HepG2 (cell line): ENCODE measurements around the gene ARHGEF39. TPM values are rescaled to one million over a fixed set of nuclear protein-coding genes. Genes with fewer than 3 reads are reported as not detected.

Experiments
- CEBPB ChIP-seq: IDR thresholded peaks from 2 replicates; pipeline ENCODE4 v1.6.1; 2011; ENCODE audit warnings: low read depth, low read length, improper control_type of control experiment, borderline replicate concordance
- FIP1L1 ChIP-seq: fragments of 200-400 bp; formaldehyde crosslinking; IDR thresholded peaks from 2 replicates; pipeline ENCODE4 v1.6.1; 2018; ENCODE audit warnings: low read depth, mild to moderate bottlenecking, low read length, moderate library complexity, borderline replicate concordance; ENCODE audit not compliant: insufficient read depth
- MEF2D ChIP-seq: sonication (generic); formaldehyde crosslinking; IDR thresholded peaks from 2 replicates; pipeline ENCODE4 v1.5.1; 2020; ENCODE audit warnings: mild to moderate bottlenecking, missing genetic modification reagents
- PHF21A ChIP-seq: sonication (generic); formaldehyde crosslinking; IDR thresholded peaks from 2 replicates; pipeline ENCODE4 v1.5.0; 2020; ENCODE audit warnings: mild to moderate bottlenecking, missing genetic modification reagents
- RARA ChIP-seq: IDR thresholded peaks from 2 replicates; pipeline ENCODE4 v1.6.1; 2016; ENCODE audit warnings: missing genetic modification reagents, missing compliant biosample characterization
- ZNF136 ChIP-seq: sonication (generic); formaldehyde crosslinking; IDR thresholded peaks from 2 replicates; pipeline ENCODE4 v1.8.1; 2022; ENCODE audit warnings: low read depth, mild to moderate bottlenecking, moderate library complexity, missing genetic modification reagents
- ZNF274 ChIP-seq: sonication (generic); formaldehyde crosslinking; IDR thresholded peaks from 2 replicates; pipeline ENCODE4 v1.5.1; 2020; ENCODE audit warnings: mild to moderate bottlenecking, missing genetic modification reagents
- ZNF282 ChIP-seq: fragments of 450-650 bp; IDR thresholded peaks from 2 replicates; pipeline ENCODE4 v1.6.1; 2018; ENCODE audit not compliant: partially characterized antibody
- ZNF589 ChIP-seq: sonication (generic); formaldehyde crosslinking; conservative IDR thresholded peaks from 2 replicates; pipeline ENCODE4 v1.8.0; 2022; ENCODE audit warnings: mild to moderate bottlenecking, moderate library complexity, missing genetic modification reagents
- ZNF674 ChIP-seq: sonication (generic); formaldehyde crosslinking; IDR thresholded peaks from 2 replicates; pipeline ENCODE4 v1.5.0; 2020; ENCODE audit warnings: low read depth, mild to moderate bottlenecking, missing genetic modification reagents
- ZNF841 ChIP-seq: sonication (generic); formaldehyde crosslinking; IDR thresholded peaks from 2 replicates; pipeline ENCODE4 v1.8.1; 2023; ENCODE audit warnings: missing genetic modification reagents, borderline replicate concordance
- ZSCAN25 ChIP-seq: sonication (generic); formaldehyde crosslinking; IDR thresholded peaks from 2 replicates; pipeline ENCODE4 v1.8.0; 2022; ENCODE audit warnings: mild to moderate bottlenecking, missing genetic modification reagents
- polyA plus RNA-seq, 8 experiments: library from polyadenylated mRNA; depleted of rRNA in 3 of 8; stranded (reverse) in 7 of 8; unstranded in 1 of 8; fragments of >200 nt; fragmentation: Illumina TruSeq in 4 of 8; extraction: Trizol in 4 of 8; gene quantifications; 2 replicates each; pipeline versions ENCODE4 v1.2.1 to v1.2.3, GENCODE V29; 2011 to 2016; ENCODE audit warnings: low read depth in 4 of 8, missing spikeins in 1 of 8, mixed read lengths in 1 of 8; ENCODE audit not compliant: insufficient read depth in 1 of 8
- total RNA-seq, 5 experiments: library from RNA; depleted of rRNA; stranded (reverse); fragments of >200 nt; fragmentation: Illumina TruSeq; extraction: Trizol; gene quantifications; 2 replicates each; pipeline ENCODE4 v1.2.3, GENCODE V29; 2016; ENCODE audit warnings: low read depth in 1 of 5
- TF ChIP-seq, protein P1 (sequence below): sonication (generic); formaldehyde crosslinking; IDR thresholded peaks from 2 replicates; pipeline ENCODE4 v1.4.0; 2020; ENCODE audit warnings: mild to moderate bottlenecking, missing genetic modification reagents, borderline replicate concordance
- TF ChIP-seq, protein P2 (sequence below): sonication (generic); formaldehyde crosslinking; conservative IDR thresholded peaks from 2 replicates; pipeline ENCODE4 v1.4.0; 2020; ENCODE audit warnings: missing genetic modification reagents
- TF ChIP-seq, protein P3 (sequence below): sonication (generic); formaldehyde crosslinking; IDR thresholded peaks from 2 replicates; pipeline ENCODE4 v1.4.0; 2020; ENCODE audit warnings: mild to moderate bottlenecking, missing genetic modification reagents
- TF ChIP-seq, protein P4 (sequence below): sonication (generic); formaldehyde crosslinking; IDR thresholded peaks from 2 replicates; pipeline ENCODE4 v1.9.0; 2021; ENCODE audit warnings: missing genetic modification reagents, mild to moderate bottlenecking, borderline replicate concordance

ARHGEF39 gene
- total and polyA plus RNA-seq, 2 of the 13 experiments (the other 11 are each of a cell fraction or from before 2014, with no cell fraction given), result 11.2 to 12.3 TPM

DNA sequence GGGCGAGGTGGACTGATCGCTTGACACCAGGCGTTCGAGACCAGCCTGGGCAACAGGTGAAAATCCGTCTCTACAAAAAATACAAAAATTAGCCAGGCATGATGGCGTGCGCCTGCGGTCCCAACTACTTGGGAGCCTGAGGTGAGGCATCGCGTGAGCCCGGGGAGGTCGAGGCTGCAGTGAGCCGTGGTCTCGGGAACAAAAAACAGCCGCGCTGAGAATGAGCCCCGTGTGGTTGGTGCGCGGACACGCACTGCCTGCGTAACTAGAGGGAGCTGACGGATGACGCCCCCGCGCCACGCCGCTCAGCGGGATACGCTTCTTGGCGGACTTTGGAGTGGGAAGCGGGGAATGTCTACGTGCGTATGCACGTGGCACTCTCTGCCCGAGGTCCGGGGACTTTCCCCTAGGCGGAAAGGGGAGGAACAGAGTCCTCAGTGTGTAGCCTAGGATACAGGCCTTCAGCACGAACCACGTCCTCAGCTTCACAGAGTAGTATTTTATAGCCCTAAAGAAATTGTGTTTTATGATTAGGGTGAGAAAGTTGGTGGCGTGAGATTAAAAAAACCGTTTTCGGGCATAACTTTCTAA lies 7.4 kb downstream of the ARHGEF39 start, which contains the start of gene RMRP (continued):
- TF ChIP-seq RARA (CRISPR knock-in tag) (peak; percentile 49), CEBPB (no peak), ZNF841 (CRISPR knock-in tag) (peak; percentile 54; the same call in 1 of the 2 replicates), MEF2D (CRISPR knock-in tag) (peak; percentile 97), FIP1L1 (no peak), ZSCAN25 (CRISPR knock-in tag) (peak; percentile 82; the same call in 1 of the 2 replicates), PHF21A (CRISPR knock-in tag) (peak; percentile 94), ZNF282 (no peak), ZNF274 (CRISPR knock-in tag) (peak; percentile 86; the same call in 1 of the 2 replicates), ZNF674 (CRISPR knock-in tag) (peak; percentile 94; the same call in 1 of the 2 replicates), ZNF136 (CRISPR knock-in tag) (peak; percentile 86), ZNF589 (CRISPR knock-in tag) (peak; percentile 97)
- TF ChIP-seq, protein P1, sequence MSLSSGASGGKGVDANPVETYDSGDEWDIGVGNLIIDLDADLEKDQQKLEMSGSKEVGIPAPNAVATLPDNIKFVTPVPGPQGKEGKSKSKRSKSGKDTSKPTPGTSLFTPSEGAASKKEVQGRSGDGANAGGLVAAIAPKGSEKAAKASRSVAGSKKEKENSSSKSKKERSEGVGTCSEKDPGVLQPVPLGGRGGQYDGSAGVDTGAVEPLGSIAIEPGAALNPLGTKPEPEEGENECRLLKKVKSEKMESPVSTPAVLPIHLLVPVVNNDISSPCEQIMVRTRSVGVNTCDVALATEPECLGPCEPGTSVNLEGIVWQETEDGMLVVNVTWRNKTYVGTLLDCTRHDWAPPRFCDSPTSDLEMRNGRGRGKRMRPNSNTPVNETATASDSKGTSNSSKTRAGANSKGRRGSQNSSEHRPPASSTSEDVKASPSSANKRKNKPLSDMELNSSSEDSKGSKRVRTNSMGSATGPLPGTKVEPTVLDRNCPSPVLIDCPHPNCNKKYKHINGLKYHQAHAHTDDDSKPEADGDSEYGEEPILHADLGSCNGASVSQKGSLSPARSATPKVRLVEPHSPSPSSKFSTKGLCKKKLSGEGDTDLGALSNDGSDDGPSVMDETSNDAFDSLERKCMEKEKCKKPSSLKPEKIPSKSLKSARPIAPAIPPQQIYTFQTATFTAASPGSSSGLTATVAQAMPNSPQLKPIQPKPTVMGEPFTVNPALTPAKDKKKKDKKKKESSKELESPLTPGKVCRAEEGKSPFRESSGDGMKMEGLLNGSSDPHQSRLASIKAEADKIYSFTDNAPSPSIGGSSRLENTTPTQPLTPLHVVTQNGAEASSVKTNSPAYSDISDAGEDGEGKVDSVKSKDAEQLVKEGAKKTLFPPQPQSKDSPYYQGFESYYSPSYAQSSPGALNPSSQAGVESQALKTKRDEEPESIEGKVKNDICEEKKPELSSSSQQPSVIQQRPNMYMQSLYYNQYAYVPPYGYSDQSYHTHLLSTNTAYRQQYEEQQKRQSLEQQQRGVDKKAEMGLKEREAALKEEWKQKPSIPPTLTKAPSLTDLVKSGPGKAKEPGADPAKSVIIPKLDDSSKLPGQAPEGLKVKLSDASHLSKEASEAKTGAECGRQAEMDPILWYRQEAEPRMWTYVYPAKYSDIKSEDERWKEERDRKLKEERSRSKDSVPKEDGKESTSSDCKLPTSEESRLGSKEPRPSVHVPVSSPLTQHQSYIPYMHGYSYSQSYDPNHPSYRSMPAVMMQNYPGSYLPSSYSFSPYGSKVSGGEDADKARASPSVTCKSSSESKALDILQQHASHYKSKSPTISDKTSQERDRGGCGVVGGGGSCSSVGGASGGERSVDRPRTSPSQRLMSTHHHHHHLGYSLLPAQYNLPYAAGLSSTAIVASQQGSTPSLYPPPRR (CRISPR knock-in tag), result peak; percentile 77
- TF ChIP-seq, protein P2, sequence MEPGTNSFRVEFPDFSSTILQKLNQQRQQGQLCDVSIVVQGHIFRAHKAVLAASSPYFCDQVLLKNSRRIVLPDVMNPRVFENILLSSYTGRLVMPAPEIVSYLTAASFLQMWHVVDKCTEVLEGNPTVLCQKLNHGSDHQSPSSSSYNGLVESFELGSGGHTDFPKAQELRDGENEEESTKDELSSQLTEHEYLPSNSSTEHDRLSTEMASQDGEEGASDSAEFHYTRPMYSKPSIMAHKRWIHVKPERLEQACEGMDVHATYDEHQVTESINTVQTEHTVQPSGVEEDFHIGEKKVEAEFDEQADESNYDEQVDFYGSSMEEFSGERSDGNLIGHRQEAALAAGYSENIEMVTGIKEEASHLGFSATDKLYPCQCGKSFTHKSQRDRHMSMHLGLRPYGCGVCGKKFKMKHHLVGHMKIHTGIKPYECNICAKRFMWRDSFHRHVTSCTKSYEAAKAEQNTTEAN (CRISPR knock-in tag), result peak; percentile 94
- TF ChIP-seq, protein P3, sequence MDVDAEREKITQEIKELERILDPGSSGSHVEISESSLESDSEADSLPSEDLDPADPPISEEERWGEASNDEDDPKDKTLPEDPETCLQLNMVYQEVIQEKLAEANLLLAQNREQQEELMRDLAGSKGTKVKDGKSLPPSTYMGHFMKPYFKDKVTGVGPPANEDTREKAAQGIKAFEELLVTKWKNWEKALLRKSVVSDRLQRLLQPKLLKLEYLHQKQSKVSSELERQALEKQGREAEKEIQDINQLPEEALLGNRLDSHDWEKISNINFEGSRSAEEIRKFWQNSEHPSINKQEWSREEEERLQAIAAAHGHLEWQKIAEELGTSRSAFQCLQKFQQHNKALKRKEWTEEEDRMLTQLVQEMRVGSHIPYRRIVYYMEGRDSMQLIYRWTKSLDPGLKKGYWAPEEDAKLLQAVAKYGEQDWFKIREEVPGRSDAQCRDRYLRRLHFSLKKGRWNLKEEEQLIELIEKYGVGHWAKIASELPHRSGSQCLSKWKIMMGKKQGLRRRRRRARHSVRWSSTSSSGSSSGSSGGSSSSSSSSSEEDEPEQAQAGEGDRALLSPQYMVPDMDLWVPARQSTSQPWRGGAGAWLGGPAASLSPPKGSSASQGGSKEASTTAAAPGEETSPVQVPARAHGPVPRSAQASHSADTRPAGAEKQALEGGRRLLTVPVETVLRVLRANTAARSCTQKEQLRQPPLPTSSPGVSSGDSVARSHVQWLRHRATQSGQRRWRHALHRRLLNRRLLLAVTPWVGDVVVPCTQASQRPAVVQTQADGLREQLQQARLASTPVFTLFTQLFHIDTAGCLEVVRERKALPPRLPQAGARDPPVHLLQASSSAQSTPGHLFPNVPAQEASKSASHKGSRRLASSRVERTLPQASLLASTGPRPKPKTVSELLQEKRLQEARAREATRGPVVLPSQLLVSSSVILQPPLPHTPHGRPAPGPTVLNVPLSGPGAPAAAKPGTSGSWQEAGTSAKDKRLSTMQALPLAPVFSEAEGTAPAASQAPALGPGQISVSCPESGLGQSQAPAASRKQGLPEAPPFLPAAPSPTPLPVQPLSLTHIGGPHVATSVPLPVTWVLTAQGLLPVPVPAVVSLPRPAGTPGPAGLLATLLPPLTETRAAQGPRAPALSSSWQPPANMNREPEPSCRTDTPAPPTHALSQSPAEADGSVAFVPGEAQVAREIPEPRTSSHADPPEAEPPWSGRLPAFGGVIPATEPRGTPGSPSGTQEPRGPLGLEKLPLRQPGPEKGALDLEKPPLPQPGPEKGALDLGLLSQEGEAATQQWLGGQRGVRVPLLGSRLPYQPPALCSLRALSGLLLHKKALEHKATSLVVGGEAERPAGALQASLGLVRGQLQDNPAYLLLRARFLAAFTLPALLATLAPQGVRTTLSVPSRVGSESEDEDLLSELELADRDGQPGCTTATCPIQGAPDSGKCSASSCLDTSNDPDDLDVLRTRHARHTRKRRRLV, result peak; percentile 100
- TF ChIP-seq, protein P4, sequence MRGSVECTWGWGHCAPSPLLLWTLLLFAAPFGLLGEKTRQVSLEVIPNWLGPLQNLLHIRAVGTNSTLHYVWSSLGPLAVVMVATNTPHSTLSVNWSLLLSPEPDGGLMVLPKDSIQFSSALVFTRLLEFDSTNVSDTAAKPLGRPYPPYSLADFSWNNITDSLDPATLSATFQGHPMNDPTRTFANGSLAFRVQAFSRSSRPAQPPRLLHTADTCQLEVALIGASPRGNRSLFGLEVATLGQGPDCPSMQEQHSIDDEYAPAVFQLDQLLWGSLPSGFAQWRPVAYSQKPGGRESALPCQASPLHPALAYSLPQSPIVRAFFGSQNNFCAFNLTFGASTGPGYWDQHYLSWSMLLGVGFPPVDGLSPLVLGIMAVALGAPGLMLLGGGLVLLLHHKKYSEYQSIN (CRISPR knock-in tag), result no peak; the same call in 1 of the 2 replicates
